Coronary artery (tissue), 2 donors: ENCODE results near the gene PARD3.

Experiments
- DNase-seq: peaks from one replicate; pipeline ENCODE4 v3.0.0-alpha.2; 2017; ENCODE audit warnings: low spot score
- H3K27ac ChIP-seq, 2 donors: fragments of 200-600 bp; sonication (generic); one replicate each; pipeline ENCODE4 v1.5.1; 2016 to 2019
- H3K4me3 ChIP-seq: fragments of 200-600 bp; sonication (generic); 2 replicates; pipeline ENCODE4 v1.5.1; 2016; ENCODE audit warnings: mild to moderate bottlenecking, moderate library complexity
- TF ChIP-seq, protein P1 (sequence below): fragments of 200-600 bp; sonication (generic); IDR thresholded peaks from one replicate; pipeline ENCODE4 v1.5.1; 2019; ENCODE audit warnings: antibody characterized with exemption

Gene PARD3

DNA sequence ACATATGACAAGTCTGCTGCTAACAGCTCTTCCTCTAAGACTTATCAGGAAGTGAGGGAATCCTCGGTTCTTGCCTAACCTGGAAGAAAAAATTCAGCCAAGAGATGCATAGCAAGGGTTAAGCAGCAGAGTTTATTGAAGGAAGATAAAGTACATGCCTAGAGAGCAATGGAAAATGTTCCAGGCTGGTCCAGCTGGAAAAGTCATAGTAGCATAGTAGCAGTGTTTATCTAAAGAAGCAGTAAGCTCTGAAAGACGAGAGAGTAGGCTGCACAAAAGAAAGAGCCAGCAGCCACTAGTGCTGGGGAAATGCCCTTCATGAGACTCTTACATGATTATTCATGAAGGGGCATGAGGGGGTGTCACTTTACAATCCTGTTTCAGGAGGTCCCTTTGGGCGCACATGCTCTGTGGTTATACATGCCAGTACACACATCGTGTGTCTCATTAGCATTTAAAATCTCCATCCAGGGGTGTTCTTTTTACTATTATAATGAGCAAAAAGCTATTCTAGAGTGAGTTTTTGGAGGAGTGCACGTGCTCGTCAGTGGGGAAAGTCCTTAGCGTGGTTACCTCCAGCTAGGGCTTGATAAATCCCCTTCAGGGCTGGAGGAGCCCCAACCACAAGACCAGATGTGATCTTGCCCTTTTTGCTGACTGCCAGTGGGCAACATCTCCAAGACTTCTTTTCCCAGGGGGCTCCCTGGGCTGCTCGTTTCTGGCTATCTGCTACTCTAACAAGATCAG is 716.1 kb downstream of the PARD3 start:
- H3K4me3 ChIP-seq: no peak overlapping the region
- H3K27ac ChIP-seq: no peak overlapping the region
- TF ChIP-seq, protein P1, sequence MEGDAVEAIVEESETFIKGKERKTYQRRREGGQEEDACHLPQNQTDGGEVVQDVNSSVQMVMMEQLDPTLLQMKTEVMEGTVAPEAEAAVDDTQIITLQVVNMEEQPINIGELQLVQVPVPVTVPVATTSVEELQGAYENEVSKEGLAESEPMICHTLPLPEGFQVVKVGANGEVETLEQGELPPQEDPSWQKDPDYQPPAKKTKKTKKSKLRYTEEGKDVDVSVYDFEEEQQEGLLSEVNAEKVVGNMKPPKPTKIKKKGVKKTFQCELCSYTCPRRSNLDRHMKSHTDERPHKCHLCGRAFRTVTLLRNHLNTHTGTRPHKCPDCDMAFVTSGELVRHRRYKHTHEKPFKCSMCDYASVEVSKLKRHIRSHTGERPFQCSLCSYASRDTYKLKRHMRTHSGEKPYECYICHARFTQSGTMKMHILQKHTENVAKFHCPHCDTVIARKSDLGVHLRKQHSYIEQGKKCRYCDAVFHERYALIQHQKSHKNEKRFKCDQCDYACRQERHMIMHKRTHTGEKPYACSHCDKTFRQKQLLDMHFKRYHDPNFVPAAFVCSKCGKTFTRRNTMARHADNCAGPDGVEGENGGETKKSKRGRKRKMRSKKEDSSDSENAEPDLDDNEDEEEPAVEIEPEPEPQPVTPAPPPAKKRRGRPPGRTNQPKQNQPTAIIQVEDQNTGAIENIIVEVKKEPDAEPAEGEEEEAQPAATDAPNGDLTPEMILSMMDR: no peak
- DNase-seq: no peak

DNA sequence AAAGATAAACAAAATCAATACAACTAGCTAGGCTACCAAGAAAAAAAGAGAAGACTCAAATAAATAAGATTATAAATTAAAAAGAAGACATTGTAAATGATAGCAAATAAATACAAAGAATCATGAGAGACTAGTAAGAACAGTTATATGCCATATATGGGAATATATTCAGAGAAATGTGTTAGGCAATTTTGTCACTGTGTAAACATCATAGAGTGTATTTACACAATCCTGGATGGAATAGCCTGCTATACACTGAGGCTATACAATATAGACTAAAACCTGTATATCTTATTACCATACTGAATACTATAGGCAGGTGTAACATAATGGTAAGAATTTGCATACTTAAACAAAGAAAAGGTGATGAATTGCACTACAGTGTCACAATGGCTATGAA is 717.4 kb downstream of the PARD3 start:
- no peak overlapping the region for H3K27ac ChIP-seq
- TF ChIP-seq, protein P1: no peak
- DNase-seq: no peak
- H3K4me3 ChIP-seq: no peak overlapping the region

- no peak for DNase-seq
- TF ChIP-seq, protein P1: no peak
- H3K27ac ChIP-seq: no peak overlapping the region
- no peak overlapping the region for H3K4me3 ChIP-seq
Measured at GRCh38 chr10:34094961-34095360, 720.1 kb downstream of the PARD3 start.

- H3K4me3 ChIP-seq: no peak overlapping the region
- DNase-seq: no peak
- TF ChIP-seq, protein P1: no peak
- no peak overlapping the region for H3K27ac ChIP-seq
Measured at GRCh38 chr10:34094146-34094696, 720.9 kb downstream of the PARD3 start.

GRCh38 chr10:34092891-34093290 is 722.2 kb downstream of the PARD3 start:
- Histone ChIP-seq H3K4me3 (no peak overlapping the region), H3K27ac (no peak overlapping the region)
- DNase-seq: no peak
- TF ChIP-seq, protein P1: no peak

DNA sequence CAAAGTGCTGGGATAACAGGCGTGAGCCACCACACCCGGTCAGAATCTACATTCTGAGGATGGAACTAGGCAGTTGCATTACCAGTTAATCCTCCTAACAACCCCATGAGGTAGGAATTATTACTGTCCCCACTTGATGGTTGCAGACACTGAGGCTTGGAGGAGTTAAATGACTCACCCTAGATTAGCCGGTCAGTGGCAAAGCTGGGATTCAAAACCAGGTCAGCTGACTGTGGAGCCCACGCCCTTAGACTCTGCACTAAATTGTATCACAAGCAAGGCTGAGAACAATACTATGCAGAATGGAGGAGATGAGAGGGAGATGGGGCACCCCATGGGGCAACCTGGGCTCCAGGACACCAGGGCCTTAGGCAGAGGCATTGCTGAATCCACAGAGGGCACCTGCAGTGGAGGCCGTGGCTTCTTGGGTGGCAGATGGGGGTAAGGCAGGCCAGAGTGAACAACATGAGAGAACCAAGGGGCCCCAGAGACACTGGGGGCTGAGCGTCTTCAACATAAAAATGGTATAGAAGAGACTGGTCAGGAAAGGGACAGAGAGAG is 723.4 kb downstream of the PARD3 start:
- no peak for DNase-seq
- TF ChIP-seq, protein P1: no peak

DNA sequence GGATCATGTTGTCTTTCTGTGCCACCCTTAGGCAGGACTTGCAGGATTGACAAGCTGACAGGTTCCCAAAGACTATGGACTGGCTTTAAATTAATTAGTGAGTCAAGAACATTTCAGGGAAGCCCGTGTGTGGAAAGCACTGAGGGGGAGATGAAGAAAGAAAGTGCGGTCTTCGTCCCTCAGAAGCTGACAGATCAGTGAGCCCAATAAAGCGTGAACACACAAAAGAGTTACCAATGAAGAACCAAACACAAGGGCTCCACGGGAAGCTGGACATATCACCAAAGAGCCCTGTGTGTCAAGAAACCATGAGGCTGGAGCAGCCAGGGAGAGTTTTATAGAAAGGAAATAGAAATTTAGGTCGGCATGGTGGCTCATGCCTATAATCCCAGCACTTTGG is 725.8 kb downstream of the PARD3 start:
- Histone ChIP-seq H3K4me3 (no peak overlapping the region), H3K27ac (no peak overlapping the region)
- TF ChIP-seq, protein P1: no peak
- no peak for DNase-seq

More for the DNA sequence above, 723.4 kb downstream of the PARD3 start:
- no peak overlapping the region for H3K4me3 ChIP-seq
- no peak overlapping the region for H3K27ac ChIP-seq
